GM18526 (cell line): Measurements from ENCODE around the gene TPRA1.
A peak's percentile ranks its signal among the peaks of the same experiment; 100 is the strongest.

Source experiments
- POLR2A ChIP-seq: IDR thresholded peaks from 3 replicates; pipeline ENCODE4 v1.6.1; 2011; ENCODE audit not compliant: insufficient read length; ENCODE audit errors: extremely low read depth

TPRA1 gene

DNA sequence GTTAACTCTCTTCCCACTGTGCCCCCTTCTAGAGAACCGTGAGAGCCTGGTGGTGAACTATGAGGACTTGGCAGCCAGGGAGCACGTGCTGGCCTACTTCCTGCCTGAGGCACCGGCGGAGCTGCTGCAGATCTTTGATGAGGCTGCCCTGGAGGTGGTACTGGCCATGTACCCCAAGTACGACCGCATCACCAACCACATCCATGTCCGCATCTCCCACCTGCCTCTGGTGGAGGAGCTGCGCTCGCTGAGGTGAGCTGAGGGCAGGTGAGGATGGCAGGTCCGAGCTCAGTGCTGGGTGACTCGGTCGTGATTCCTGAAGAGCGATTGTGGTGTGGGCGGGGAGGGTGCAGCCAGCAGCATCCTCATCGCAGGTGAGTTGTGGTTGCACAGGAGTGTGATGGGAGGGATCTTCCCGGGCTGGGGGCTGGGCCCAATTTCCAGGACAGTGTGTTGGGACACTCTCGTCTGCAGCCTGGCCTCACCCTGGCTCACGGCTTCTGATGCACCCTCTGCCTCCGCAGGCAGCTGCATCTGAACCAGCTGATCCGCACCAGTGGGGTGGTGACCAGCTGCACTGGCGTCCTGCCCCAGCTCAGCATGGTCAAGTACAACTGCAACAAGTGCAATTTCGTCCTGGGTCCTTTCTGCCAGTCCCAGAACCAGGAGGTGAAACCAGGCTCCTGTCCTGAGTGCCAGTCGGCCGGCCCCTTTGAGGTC, 15.7 kb upstream of the TPRA1 start:
- no peak for TF ChIP-seq POLR2A

- TF ChIP-seq POLR2A = no peak
Observed at GRCh38 chr3:127604546-127605165, 14.1 kb upstream of the TPRA1 start.

- TF ChIP-seq POLR2A = no peak
Observed at GRCh38 chr3:127604035-127604434, 13.5 kb upstream of the TPRA1 start.

DNA sequence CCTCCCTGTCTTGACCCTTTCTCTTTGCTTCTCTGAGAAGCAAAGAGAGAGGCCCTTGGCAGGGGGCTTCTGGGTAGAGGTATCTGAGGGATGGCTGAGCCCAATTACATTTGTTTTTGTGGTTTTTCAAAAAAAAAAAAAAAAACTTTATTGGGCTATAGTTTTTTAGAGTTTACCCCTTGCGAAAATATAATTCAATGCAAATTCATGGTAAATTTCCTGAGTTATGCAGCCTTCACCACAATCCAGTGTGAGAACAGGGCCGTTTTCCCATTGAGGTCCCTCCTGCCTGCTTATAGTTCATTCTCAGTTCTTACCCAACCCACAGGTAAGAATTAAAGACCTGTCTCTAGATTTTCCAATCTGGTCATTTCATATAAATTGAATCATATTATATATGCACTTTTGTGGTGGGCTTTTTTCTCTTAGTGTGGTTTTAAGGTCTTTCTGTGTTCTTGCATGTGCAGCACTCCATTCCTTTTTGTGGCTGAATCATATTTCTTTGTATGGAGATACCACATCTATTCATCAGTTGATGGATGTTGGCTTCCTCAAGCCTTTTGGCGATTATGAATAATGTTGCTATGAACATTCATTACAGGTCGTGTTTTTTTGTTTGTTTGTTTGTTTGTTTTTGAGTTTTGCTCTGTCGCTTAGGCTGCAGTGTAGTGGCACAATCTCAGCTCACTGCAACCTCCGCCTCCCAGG, 10.4 kb upstream of the TPRA1 start:
- no peak for TF ChIP-seq POLR2A

GRCh38 chr3:127598841-127599570, 8.5 kb upstream of the TPRA1 start:
- no peak for TF ChIP-seq POLR2A

GRCh38 chr3:127597020-127597771, 6.7 kb upstream of the TPRA1 start:
- TF ChIP-seq POLR2A = no peak

DNA sequence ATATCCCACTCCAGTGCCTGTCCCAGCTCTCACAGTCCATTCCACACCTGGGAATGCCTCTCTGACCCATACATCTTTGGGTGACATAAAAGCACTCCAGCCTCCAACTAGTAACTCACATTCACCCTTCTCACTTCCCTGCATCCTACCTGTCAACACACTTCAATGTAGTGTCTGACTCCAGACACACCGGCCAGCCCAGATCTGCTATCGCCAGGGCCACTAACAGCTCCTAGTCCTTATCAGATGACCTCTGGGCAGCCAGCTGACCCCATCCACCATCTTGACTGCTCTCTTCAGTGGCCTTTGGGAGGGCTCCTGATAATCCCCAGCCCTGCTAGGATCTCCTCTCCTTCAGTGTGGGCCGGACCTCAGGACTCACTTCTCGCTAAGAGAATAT, 4.8 kb upstream of the TPRA1 start:
- TF ChIP-seq POLR2A = no peak

GRCh38 chr3:127593178-127593577, 2.6 kb upstream of the TPRA1 start:
- TF ChIP-seq POLR2A = no peak

GRCh38 chr3:127590282-127590592, 296 bp downstream of the TPRA1 start:
- TF ChIP-seq POLR2A = peak; percentile 30

DNA sequence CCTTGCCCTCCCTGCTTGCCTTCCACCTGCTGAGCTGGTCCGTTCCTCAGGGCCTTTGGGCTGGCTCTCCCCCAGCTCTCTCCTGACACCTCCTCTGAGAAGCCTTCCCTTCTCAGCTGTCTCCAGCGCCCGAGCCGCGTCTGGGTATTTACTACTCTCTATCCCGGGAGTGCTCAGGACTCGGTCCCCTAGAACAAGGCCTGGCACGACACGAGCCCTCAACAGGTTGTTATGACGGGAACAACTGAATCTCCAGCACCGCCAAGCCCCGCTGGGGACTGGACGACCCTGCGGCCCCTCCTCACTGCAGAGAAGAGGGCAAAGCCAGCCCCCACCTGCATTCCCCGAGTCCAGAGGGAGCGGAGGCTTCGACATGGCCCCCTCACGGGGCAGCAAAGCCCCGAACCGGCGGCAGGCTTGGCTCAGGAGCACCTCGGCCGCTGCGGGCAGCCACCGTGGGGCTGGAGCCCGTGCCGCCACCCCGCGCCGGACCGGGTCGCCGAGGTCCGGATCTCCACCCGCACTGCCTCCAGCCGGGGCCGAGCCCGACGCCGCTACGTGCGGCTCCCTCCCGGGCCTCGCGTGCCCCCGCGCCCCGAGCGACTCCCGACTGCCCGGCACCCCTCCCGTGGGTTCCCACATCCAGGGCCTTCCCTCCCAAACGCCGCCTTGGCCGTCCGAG, 792 bp downstream of the TPRA1 start:
- TF ChIP-seq POLR2A = no peak

DNA sequence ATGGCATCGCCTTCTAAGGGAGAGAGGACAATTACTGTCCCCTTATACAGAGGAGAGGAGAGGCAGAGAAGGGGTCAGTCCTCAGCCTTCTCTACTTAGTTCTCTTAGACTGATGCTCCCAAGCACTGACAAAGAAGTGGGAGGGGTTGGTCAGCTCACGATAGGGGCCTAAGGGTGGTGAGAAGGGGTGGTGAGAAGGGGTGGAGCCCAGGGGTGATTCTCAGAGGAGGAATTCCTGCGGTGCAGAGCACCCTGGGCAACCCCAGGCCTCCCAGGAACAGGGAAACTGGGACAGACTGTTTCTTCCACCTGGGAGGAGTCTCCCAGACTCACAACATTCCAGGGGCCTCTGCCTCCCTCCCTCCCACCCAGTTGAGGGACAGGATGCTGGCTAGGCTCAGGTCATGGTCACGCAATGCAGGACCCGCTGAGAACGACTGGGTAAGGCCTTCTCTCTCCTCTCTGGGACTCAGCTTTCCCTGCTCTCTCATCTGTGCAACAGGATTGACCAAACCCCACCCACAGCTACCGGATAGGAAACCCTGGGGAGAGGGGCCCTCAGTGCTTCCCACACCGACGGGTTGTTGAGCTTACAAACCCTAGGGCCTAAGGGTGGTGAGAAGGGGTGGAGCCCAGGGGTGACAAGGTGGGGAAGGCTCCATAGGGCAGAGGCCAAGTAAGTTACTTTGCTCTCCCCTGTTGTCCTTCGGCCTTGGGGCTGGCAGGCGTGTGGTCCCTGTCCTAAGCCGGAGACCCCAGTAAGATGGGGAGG, 1.5 kb downstream of the TPRA1 start:
- no peak for TF ChIP-seq POLR2A

DNA sequence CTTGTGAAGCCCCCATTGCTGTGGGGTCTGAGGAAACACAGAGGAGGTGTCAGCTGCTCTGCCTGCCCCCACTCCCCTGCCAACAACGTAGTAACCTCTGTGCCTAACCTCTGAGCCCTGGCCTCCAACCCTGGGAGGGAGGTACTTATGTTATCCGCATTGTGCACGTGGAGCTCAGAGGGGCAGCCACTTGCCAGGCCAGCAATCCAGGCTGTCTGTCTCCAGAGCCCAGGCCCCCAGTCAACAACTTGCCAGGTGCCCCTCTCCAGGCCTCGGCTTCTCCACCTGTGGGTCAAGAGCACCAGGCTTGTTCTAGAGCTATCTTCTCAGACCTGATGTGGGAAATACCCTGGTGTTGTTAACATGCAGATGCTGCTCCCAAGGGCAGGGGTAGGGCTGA, 2.7 kb downstream of the TPRA1 start:
- TF ChIP-seq POLR2A = no peak

- TF ChIP-seq POLR2A = no peak
Observed at GRCh38 chr3:127585813-127586413, 4.6 kb downstream of the TPRA1 start.

DNA sequence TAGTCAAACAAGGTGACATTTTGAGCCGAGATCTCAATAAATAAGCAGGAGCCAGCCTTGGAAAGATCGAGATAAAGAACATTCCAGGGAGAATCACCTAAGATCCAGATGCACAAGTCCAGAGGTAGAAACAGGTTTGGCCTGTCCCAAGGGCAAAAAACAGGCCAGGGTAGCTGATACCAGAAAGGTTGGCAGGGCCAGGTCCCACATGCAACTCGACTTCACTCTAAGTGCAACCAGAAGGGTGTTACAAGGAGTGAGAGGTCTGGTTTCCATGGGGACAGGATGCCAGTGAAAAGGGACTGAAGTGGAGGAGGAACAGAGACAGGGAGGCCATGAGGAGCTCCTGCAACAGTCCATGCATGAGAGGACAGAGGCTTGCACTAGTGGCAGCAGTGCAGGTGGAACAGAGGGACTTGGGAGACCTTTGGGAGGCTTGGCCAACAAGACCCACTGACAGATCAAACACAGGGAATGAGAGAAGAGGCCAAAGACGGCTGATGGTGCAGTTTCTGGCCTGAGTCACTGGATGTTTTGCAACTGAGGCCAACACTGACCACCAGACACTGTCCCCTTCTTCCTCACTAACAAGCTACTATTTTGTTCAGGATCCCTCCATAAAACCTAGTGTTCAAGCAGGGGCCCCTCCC, 5.2 kb downstream of the TPRA1 start:
- TF ChIP-seq POLR2A = no peak
